ENCODE data around the gene ZDHHC14. TPM values are rescaled to one million over a fixed set of nuclear protein-coding genes. Genes with fewer than 3 reads are reported as not detected.

Gene ZDHHC14
- total and polyA plus RNA-seq, 2 experiments from 2014 or later: 3.0 to 7.4 TPM

DNA sequence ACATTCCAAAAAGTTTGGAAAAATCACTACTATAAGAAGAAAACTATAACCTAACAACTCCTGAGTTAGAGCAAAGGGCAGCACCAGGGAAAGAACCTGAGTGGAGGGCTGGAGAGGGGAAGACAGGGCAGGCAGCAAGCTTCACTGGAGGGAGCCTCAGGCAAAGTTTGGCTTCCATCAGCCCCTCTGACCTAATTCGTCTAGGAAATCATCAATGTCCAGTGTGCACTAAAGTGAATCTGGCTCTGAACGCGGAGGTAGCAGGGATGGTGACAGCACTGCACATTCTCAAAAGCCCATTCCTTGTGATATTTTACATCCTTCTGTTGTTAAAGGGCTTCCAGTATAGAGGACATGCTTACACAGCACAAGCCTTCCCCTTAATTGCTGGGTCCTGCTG is 87.1 kb downstream of the ZDHHC14 start:
- Mint-ChIP-seq H3K36me3 (ENCODE audit: low read depth) (no peaks in the 10 kb centered on the region), H3K27ac (no peak overlapping the region), H3K4me1 (peaks cover 18% of the 10 kb centered on the region), H3K9me3 (no peaks in the 10 kb centered on the region), H3K27me3 (ENCODE audit: insufficient read depth, low read depth, poor library complexity) (no peaks in the 10 kb centered on the region), H3K4me3 (no peak overlapping the region)
- H3F3A ChIP-seq (replicated peaks; ENCODE audit: low read depth): no peaks in the 10 kb centered on the region
- H3K36me3 ChIP-seq (ENCODE audit: insufficient read depth): no peaks in the 10 kb centered on the region
- no peaks in the 10 kb centered on the region for H3K79me2 ChIP-seq (replicated peaks; ENCODE audit: insufficient read depth)
- H4K20me1 ChIP-seq (replicated peaks; ENCODE audit: insufficient read depth): no peaks in the 10 kb centered on the region
- no peak overlapping the region for H3K4me2 ChIP-seq
- H3K4me1 ChIP-seq (ENCODE audit: insufficient read depth): peaks cover 20% of the 10 kb centered on the region
- no peak for DNase-seq (ENCODE audit: low spot score)
- H3K27ac ChIP-seq (ENCODE audit: low read depth): no peak overlapping the region
- H3K4me3 ChIP-seq: no peak overlapping the region
- no peak for ATAC-seq
- no peaks in the 10 kb centered on the region for H3K9me2 ChIP-seq (ENCODE audit: insufficient read depth)
- H2AFZ ChIP-seq: no peak overlapping the region
- H3K27me3 ChIP-seq (ENCODE audit: insufficient read depth): no peaks in the 10 kb centered on the region
- TF ChIP-seq ZNF331 (CRISPR knock-in tag; IDR thresholded peaks at IDR 0.05; ENCODE audit: low read depth): no peak
- TF ChIP-seq, protein P1, sequence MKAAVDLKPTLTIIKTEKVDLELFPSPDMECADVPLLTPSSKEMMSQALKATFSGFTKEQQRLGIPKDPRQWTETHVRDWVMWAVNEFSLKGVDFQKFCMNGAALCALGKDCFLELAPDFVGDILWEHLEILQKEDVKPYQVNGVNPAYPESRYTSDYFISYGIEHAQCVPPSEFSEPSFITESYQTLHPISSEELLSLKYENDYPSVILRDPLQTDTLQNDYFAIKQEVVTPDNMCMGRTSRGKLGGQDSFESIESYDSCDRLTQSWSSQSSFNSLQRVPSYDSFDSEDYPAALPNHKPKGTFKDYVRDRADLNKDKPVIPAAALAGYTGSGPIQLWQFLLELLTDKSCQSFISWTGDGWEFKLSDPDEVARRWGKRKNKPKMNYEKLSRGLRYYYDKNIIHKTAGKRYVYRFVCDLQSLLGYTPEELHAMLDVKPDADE (IDR thresholded peaks at IDR 0.05): no peak
- no peak for TF ChIP-seq CREB1 (CRISPR knock-in tag; IDR thresholded peaks at IDR 0.05; ENCODE audit: low read depth)
- TF ChIP-seq STAT1 (IDR thresholded peaks at IDR 0.05; ENCODE audit: unreplicated experiment): no peak
- no peak for TF ChIP-seq NANOG (IDR thresholded peaks at IDR 0.05; ENCODE audit: borderline replicate concordance)

DNA sequence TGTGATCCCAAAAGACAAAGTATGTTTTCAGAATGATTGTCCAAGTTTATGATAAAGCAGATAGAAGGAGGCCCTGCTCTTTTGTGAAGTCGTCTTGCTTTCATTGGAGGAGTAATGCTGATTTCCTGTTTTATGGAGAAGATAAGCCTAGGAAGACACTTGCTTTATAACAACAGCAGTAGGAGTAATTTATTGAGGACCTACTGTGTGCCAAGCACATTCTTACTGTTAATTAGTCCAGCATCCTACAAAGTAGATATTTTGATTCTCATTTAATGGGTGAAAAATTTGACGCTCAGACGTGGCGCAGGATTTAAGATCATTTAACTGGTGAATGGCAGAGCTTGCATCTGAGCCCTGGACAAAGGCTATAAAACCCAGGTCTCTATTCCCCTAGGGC is 87.6 kb downstream of the ZDHHC14 start:
- peaks cover 3% of the 10 kb centered on the region for H3K27me3 Mint-ChIP-seq (ENCODE audit: insufficient read depth, low read depth, poor library complexity)
- no peaks in the 10 kb centered on the region for H3K79me2 ChIP-seq (replicated peaks; ENCODE audit: insufficient read depth)
- no peak overlapping the region for H3K4me3 Mint-ChIP-seq

More for the DNA sequence above, 87.6 kb downstream of the ZDHHC14 start:
- ATAC-seq: no peak
- Histone ChIP-seq H3K36me3 (ENCODE audit: insufficient read depth) (no peaks in the 10 kb centered on the region), H3K4me2 (no peak overlapping the region), H4K20me1 (replicated peaks; ENCODE audit: insufficient read depth) (no peaks in the 10 kb centered on the region), H3F3A (replicated peaks; ENCODE audit: low read depth) (no peaks in the 10 kb centered on the region), H2AFZ (no peak overlapping the region), H3K9me2 (ENCODE audit: insufficient read depth) (no peaks in the 10 kb centered on the region), H3K27me3 (ENCODE audit: insufficient read depth) (no peaks in the 10 kb centered on the region), H3K4me1 (ENCODE audit: insufficient read depth) (peaks cover 15% of the 10 kb centered on the region), H3K4me3 (no peak overlapping the region), H3K27ac (ENCODE audit: low read depth) (no peak overlapping the region)
- Mint-ChIP-seq H3K9me3 (no peaks in the 10 kb centered on the region), H3K36me3 (ENCODE audit: low read depth) (no peaks in the 10 kb centered on the region), H3K4me1 (peaks cover 13% of the 10 kb centered on the region), H3K27ac (no peak overlapping the region)
- TF ChIP-seq JUNB (IDR thresholded peaks at IDR 0.05; ENCODE audit: unreplicated experiment) (no peak), ZNF114 (CRISPR knock-in tag; IDR thresholded peaks at IDR 0.05) (no peak), NANOG (IDR thresholded peaks at IDR 0.05; ENCODE audit: borderline replicate concordance) (no peak), STAT1 (IDR thresholded peaks at IDR 0.05; ENCODE audit: unreplicated experiment) (no peak), ZNF331 (CRISPR knock-in tag; IDR thresholded peaks at IDR 0.05; ENCODE audit: low read depth) (no peak)
- TF ChIP-seq, protein P2, sequence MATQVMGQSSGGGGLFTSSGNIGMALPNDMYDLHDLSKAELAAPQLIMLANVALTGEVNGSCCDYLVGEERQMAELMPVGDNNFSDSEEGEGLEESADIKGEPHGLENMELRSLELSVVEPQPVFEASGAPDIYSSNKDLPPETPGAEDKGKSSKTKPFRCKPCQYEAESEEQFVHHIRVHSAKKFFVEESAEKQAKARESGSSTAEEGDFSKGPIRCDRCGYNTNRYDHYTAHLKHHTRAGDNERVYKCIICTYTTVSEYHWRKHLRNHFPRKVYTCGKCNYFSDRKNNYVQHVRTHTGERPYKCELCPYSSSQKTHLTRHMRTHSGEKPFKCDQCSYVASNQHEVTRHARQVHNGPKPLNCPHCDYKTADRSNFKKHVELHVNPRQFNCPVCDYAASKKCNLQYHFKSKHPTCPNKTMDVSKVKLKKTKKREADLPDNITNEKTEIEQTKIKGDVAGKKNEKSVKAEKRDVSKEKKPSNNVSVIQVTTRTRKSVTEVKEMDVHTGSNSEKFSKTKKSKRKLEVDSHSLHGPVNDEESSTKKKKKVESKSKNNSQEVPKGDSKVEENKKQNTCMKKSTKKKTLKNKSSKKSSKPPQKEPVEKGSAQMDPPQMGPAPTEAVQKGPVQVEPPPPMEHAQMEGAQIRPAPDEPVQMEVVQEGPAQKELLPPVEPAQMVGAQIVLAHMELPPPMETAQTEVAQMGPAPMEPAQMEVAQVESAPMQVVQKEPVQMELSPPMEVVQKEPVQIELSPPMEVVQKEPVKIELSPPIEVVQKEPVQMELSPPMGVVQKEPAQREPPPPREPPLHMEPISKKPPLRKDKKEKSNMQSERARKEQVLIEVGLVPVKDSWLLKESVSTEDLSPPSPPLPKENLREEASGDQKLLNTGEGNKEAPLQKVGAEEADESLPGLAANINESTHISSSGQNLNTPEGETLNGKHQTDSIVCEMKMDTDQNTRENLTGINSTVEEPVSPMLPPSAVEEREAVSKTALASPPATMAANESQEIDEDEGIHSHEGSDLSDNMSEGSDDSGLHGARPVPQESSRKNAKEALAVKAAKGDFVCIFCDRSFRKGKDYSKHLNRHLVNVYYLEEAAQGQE (IDR thresholded peaks at IDR 0.05; ENCODE audit: unreplicated experiment): no peak
- TF ChIP-seq, protein P3, sequence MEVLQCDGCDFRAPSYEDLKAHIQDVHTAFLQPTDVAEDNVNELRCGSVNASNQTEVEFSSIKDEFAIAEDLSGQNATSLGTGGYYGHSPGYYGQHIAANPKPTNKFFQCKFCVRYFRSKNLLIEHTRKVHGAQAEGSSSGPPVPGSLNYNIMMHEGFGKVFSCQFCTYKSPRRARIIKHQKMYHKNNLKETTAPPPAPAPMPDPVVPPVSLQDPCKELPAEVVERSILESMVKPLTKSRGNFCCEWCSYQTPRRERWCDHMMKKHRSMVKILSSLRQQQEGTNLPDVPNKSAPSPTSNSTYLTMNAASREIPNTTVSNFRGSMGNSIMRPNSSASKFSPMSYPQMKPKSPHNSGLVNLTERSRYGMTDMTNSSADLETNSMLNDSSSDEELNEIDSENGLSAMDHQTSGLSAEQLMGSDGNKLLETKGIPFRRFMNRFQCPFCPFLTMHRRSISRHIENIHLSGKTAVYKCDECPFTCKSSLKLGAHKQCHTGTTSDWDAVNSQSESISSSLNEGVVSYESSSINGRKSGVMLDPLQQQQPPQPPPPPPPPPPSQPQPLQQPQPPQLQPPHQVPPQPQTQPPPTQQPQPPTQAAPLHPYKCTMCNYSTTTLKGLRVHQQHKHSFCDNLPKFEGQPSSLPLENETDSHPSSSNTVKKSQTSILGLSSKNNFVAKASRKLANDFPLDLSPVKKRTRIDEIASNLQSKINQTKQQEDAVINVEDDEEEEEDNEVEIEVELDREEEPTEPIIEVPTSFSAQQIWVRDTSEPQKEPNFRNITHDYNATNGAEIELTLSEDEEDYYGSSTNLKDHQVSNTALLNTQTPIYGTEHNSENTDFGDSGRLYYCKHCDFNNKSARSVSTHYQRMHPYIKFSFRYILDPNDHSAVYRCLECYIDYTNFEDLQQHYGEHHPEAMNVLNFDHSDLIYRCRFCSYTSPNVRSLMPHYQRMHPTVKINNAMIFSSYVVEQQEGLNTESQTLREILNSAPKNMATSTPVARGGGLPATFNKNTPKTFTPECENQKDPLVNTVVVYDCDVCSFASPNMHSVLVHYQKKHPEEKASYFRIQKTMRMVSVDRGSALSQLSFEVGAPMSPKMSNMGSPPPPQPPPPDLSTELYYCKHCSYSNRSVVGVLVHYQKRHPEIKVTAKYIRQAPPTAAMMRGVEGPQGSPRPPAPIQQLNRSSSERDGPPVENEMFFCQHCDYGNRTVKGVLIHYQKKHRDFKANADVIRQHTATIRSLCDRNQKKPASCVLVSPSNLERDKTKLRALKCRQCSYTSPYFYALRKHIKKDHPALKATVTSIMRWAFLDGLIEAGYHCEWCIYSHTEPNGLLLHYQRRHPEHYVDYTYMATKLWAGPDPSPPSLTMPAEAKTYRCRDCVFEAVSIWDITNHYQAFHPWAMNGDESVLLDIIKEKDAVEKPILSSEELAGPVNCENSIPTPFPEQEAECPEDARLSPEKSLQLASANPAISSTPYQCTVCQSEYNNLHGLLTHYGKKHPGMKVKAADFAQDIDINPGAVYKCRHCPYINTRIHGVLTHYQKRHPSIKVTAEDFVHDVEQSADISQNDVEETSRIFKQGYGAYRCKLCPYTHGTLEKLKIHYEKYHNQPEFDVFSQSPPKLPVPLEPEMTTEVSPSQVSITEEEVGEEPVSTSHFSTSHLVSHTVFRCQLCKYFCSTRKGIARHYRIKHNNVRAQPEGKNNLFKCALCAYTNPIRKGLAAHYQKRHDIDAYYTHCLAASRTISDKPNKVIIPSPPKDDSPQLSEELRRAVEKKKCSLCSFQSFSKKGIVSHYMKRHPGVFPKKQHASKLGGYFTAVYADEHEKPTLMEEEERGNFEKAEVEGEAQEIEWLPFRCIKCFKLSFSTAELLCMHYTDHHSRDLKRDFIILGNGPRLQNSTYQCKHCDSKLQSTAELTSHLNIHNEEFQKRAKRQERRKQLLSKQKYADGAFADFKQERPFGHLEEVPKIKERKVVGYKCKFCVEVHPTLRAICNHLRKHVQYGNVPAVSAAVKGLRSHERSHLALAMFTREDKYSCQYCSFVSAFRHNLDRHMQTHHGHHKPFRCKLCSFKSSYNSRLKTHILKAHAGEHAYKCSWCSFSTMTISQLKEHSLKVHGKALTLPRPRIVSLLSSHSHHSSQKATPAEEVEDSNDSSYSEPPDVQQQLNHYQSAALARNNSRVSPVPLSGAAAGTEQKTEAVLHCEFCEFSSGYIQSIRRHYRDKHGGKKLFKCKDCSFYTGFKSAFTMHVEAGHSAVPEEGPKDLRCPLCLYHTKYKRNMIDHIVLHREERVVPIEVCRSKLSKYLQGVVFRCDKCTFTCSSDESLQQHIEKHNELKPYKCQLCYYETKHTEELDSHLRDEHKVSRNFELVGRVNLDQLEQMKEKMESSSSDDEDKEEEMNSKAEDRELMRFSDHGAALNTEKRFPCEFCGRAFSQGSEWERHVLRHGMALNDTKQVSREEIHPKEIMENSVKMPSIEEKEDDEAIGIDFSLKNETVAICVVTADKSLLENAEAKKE (CRISPR knock-in tag; IDR thresholded peaks at IDR 0.05): no peak
- DNase-seq (ENCODE audit: low spot score): no peak
